DMS 273 treated with DMSO at 0.1 percent for 48 hours (cell line): ENCODE measurements around the gene ABCG5.

Experiments used
- DNase-seq: peaks from one replicate; lab custom pipeline; 2025; lab: John Stamatoyannopoulos, UW

ABCG5 gene

DNA sequence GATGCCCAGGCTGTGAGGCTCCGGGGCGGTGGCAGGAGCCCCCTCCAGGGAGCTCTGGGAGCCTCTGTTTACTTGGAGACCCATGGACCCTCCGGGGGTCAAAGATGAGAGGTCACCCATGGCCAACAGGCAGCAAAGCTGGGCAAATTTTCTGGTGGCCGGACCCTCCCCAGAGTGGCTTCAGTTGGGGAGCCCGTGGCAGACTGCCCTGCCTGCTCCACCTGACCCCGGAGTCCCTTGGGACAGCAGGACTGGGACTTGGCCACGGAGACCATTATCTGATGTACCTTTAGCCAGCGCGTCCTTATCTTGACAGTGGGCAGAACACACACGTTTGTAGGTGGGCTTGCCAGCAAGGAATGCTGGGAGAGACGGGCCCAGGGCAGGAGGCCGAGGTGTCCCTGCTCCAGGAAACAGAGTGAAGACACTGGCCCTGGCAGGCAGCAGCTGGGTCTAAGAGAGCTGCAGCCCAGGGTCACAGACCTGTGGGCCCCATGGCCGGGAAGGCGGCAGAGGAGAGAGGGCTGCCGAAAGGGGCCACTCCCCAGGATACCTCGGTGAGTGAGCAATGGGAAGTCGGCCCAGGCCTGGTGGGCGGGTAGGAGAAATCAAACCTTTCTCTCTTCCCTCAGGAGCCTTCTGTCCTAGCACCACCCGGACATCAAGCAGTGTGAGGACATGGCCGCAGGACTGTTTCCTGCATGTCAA, at the start of gene ABCG5, which contains the start of gene ABCG8:
Gene ABCG5 (minus strand): TSS at position 280 of the 708 bp plus-strand sequence. CDS start 160 bp downstream, at position 120.
Gene ABCG8 (plus strand): TSS at position 412 of the 708 bp plus-strand sequence. CDS start 83 bp downstream, at position 495.
- no peak for DNase-seq

DNA sequence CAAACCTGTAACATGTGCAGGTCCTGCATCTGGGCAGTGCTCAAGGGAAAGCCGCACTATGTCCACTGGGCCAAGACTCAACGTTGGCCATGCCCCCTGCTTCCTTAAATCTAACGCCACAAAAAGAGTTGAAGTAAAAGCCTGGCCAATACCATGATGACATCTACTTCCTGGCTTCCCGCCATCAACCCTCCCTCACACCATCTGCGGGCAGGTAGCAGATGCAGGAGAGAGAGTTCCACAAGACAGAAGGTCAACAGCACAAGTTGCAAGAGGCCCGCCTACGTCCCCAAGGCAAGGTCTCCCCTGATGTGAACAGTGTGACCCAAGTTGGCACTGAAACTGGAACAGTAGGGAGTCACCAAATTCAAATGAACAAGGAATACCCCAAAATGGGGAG, 48.5 kb upstream of the ABCG5 start:
- DNase-seq: peak; percentile 4

DNA sequence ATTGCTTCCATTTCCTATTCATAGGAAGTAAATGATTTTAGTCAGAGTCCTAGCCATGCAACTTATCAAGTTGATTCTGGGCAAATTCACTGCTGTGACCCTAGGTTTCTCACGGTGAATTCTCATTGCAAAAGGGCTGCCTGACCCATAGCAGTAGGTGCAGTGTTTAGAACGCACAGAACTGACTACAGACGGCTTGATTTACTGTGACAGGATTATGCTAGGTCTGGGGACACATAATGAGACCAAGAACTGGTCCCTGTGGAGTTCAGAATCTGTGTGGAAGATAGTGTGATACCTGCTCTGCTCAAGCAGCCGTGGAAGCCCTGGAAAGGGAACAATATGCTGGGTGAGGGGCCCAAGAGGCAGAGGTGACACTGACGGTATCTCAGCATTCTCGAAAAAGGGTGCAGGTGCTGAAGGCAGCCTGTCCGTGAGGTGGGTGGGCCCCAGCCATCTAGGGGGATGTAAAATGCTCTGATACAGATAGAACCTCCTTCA, 46.5 kb upstream of the ABCG5 start:
- no peak for DNase-seq

DNA sequence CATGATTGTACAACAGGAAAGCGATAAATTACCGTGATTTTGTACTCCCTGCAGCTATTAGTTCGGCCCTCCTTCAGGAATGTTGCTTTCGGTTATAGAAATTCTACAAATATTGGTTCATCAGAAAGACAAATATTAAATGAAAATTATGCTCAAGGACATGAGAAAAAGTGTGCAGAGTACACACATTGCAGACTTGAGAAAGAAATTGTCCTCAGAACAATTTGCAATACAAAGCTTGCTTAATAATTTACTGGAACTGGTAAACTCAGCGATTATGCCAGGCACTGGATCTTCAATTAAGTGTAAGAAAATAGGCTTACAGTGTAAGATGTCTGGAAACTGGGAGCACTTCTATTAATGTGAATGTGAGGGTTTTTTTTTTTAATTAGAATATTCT, 46.0 kb upstream of the ABCG5 start:
- no peak for DNase-seq

DNA sequence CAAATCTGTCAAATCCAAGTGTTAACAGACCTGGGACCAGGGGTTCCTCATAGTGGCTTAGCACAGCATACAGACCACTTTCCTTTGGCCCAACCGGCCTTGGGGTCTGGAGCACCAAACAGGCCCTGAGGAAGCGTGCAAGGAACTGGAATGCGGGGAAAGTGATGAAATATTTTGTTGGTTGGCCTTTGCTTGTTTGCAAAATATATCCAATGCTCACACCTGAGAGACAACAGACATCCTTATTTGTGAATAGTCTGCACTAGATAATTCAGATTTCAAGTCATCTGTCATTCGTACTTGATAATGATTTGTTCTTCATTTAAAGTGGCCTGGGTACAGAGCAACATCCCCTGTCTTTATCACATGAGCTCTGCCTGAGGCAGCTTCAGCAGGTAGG, 43.7 kb upstream of the ABCG5 start:
- no peak for DNase-seq

DNA sequence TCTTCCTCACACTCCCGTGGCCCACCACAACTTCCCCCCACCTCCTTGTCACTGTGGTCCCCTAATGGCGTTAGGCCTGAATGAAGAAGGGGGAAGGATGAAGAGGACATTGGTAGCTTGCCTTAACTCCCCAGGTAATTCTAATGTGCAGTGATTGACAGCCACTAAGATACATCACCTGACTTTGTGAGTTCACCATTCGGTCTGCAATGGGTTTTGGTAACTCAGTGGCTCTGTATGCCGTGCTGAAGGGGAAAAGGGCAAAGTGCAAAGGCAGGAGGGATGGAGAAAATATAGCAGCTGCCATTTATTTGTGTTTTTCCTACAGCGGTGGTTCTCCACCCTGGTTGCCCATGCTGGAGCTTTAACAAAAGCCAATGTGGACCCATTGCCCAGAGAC, 42.3 kb upstream of the ABCG5 start:
- DNase-seq: no peak

DNA sequence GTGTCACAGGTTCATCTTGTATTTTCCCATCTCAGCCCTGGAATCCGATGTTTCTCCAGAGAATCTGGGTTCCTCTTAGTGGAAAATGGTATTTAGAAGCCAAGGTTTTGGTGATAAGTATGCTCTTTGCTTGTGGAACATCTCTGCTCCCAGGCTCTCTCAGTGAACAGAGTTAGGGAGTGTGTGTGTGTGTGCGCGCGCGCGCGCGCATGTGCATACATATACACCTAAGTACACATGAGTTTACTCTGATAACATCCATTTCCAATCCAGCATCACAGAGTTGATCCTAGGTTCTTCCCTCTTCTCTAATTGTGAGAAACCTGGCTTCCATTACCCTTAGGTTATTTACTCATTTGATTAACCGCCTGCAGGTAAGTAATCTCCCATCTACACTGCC, 41.8 kb upstream of the ABCG5 start:
- DNase-seq: no peak

DNA sequence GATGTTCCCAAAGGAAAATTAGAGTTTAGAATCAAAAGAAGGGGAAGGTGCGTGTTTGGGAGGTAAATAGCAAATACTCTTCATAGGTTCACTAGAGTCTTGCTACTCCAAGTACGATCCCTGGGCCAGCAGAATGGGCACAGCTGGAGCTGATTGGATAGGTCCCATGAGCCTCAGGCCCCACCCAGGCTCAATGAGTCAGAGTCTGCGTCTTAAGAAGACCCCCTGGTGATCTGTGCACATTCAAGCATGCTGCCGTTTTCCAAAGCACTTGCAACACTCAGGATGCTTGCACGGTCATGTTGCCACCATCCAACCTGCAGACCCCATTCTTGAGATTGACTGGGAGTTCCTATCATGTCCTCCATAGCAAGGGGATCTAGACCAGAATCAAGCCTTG, 40.6 kb upstream of the ABCG5 start:
- no peak for DNase-seq

DNA sequence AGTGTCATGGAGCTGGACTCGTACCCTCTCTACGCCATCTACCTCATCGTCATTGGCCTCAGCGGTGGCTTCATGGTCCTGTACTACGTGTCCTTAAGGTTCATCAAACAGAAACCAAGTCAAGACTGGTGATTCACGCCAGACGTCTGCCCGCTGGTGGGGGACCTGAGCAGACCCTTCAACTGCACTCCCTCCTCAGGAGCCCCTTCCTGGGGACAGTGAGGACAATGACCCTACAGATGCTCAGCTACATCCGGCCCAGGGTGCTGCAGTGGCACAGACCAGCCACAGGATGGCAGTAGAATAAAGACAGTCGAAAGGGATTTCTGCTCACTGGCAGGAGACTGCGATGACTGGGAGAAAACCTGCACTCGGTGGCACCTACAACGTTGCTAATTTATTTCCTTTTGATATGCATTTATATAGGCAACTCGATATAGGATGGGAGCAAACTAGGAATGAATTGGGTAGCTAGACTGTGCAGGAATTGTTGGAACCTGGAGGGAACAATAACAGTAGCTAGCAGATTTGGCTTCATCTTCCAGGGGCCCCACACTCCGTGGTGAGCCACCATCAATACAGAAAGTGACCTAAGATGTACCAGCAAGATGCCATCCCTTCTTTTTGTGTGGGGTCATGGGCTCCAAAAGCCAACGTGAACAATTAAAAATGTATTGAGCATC, 39.3 kb upstream of the ABCG5 start:
- DNase-seq: peak; percentile 34

DNA sequence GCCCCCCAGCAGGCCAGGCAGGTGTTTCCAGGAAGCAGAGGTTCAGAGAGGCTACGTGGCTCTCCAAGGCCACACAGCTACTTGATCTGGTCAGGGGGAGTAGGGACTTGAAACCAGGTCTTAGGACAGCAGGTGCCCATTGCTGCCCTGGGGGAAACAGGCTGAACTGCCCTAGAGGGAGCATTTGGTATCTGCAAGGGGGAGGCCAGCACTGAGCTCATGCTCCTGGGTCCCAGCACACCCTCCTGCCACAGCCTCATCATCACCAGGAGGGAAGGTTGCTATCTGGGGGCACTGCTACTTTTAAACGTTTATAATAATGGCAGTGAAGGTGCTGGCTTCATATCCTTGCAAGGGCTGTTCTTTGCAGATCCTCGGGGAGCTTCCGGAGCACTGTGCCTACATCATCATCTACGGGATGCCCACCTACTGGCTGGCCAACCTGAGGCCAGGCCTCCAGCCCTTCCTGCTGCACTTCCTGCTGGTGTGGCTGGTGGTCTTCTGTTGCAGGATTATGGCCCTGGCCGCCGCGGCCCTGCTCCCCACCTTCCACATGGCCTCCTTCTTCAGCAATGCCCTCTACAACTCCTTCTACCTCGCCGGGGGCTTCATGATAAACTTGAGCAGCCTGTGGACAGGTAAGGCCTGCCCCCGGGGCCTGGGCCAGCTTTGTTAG, 36.3 kb upstream of the ABCG5 start:
- no peak for DNase-seq

DNA sequence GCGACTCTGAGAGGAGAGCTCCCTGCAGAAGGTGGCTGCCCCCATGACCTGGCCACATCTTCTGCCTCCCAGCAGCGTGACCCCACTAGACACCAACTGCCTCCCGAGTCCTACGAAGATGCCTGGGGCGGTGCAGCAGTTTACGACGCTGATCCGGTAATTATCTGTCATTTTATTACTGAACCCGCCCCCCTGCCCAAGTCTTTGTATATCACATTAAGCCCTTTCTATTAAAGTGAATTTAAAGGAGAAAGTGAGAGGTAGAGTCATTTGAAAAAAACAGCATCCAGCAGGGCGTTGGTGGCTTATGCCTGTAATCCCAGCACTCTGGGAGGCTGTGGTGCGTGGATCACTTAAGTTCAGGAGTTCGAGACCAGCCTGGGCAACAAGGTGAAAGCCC, 33.5 kb upstream of the ABCG5 start:
- no peak for DNase-seq

DNA sequence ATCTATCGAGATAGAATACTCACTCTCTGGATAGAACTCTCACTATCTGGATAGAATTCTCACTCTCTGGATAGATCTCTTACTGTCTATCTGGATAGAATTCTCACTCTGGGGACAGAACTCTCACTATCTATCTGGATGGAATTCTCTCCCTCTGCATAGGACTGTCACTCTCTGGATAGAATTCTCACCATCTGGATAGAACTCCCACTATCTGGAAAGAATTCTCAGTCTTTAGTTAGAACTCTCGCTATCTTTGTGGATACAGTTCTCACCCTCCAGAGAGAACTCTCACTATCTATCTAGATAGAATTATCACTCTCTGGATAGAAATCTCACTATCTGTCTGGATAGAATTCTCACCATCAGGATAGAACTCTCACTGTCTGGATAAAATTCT, 16.7 kb upstream of the ABCG5 start:
- no peak for DNase-seq

DNA sequence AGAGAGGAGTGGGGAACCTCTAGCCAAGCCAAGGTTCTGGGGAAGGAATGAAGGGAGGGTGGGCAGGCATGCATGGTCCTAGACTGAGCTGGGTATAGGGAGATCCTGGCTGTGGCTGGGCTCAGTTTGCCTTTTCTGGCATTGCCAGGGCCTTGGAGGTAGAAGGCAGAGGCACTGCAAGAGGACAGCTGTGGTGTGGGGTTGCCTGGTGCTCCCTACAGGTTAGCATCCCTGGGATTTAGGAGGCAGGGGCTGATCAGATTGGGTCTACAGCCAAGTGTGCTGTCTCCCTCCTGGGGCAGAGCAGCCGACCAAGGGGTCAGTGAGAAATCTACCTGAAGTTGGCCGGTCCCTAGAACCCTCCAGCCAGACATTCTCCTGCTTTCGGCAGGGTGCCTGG, 16.0 kb upstream of the ABCG5 start:
- no peak for DNase-seq

DNA sequence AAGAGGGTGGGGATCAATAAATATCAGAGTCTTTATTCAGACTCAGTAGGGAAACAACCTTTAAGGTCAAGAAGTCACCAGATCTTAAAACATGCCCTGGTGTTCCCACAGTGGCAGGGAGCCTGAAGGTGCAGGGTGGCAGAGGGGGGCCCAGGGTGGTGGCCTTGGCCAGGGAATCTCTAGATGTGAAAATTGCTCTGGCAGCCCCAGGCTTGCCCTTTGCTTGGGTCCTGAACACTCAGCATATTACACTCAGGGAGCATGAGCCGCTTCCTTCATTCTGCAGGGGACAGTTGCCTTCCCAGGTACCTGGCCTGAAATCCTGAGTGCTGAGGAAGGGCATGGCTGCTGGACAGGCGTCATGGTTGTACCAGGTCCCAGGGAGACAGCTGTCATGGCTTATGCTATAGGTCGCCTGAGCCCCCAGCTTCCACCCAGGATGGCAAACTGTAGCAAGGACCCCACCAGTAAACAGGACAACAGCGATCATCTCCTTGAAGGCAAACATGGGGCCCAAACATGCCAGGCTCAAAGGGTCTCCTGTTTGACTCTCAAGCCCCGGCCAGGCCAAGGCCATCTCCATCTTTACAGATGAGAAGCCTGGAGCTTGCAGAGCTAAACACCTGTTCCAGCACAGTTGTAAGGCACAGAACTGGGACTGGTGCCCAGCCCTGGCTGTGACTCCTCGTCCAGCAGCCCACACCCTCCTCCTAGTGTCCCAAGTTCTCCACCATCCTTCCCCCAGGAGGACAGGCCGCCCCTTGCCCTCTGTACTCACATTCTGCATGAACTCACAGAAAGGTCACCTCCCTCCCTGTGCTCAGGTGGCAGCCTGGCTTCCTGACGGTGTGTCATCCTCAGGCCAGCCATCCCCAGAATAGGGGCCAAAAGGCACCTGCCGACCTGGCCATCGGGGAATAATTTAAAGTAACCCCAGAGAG, 14.8 kb upstream of the ABCG5 start:
- DNase-seq: no peak

DNA sequence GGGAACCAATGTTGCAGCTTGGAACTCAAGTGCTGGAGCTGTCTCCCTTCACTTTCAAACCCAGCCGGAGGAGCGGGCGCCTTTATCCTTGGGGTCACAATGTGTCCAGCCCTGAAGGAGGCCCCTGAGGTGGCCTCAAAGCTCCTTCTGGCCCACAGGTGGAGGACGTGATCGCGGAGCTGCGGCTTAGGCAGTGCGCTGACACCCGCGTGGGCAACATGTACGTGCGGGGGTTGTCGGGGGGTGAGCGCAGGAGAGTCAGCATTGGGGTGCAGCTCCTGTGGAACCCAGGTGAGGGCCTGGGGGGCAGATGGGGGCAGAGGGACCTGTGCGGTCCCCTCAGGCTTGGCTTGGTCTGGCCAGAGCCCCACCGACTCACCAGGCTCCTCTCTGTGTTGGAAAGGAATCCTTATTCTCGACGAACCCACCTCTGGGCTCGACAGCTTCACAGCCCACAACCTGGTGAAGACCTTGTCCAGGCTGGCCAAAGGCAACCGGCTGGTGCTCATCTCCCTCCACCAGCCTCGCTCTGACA, 13.6 kb upstream of the ABCG5 start:
- no peak for DNase-seq

DNA sequence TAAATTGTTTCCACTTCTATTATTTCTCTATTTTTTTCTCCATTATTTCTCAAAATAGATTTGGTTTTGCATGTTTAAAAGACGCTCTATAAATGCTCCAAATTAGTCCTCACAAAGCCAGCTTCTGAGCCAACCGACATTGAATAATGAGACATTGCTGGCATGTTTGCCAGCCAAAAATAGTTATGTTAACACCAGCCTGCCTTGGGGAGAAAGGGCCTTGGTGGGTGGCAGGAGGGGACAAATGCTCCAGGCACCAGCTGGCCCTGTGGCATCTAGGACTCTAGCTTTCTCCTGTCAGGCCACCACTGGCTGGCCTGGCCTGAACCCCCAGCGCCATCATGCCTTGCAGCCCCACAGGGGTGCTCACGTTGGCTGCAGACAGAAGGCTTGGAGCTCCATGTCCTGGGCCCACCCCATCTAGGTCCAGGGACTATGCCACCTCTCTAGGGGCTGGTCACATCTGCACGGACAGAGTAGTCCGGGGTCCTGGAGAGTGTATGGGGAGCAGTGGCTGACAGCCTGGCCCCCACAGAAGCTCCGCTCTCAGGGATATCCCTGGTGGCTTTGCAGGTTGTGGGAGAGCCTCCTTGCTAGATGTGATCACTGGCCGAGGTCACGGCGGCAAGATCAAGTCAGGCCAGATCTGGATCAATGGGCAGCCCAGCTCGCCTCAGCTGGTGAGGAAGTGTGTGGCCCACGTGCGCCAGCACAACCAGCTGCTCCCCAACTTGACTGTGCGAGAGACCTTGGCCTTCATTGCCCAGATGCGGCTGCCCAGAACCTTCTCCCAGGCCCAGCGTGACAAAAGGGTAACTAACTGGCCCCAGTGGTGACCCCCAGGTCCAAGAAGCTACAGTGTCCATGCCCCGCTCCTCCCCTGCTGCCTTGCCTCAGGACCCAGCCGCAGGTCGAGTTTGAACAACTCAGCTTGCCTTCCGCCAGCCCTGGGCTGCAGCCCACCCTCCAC, 12.7 kb upstream of the ABCG5 start:
- DNase-seq: no peak

DNA sequence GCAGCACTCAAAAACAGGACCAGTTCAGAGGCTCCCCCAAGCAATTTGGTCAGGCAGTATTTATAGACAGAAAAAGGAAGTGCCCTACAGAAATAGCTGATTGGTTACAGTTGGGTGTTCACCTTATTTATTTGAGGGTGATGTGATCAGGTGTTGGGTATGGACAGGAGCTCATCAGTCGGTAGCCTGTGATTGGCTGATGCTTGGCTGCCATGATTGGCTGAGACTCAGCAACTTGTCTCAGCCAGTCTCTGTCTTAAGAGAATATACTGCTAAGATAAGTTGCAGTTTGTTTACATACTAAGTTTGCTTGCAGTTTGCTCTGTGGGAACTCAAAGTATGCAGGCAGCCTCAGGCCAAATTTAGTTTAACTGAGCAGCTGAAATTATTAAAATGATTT, 9.6 kb upstream of the ABCG5 start:
- DNase-seq: no peak

DNA sequence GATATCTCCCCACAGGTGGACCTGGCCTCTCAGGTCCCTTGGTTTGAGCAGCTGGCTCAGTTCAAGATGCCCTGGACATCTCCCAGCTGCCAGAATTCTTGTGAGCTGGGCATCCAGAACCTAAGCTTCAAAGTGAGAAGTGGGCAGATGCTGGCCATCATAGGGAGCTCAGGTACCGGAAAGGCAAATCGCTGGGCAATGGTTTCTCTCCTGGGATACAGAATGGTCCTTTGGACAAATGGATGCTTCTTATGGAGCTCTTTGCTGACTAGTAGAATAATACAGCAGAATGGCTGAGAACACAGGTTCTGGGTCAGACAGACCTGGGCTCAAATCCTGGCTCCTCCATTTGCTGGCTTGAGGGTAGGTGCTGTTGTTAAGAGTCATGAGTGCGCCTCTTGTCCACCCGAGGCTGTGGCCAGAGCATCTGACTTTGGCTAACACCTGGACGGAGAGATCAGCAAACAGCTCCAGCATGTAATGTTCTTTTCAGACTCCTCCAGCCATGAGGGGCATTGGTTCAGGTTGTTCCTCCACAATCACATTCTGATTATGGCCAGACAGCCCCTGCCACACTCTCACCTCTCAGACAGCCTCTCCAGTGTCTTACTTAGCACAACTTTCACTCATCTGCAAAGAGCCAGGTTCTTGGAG, 7.6 kb upstream of the ABCG5 start:
- DNase-seq: no peak

DNA sequence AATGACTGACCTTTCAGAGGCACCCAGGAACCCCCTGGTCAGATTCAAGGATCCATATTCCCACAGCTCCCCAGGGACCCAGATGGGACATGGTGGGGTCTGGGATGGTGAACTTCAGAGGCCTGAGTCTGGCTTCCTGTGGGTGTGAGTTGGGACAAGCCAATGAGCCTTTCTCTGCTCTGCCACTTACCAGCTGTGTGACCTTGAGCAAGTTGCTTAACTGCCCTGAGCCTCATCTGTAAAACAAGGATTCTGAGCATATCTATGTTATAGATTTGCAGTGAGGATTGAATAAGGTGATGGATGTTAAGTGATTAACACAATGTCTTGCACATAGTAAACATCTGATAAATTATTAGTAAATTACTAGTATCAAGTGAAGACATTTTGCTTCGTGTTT, 6.5 kb upstream of the ABCG5 start:
- DNase-seq: no peak

DNA sequence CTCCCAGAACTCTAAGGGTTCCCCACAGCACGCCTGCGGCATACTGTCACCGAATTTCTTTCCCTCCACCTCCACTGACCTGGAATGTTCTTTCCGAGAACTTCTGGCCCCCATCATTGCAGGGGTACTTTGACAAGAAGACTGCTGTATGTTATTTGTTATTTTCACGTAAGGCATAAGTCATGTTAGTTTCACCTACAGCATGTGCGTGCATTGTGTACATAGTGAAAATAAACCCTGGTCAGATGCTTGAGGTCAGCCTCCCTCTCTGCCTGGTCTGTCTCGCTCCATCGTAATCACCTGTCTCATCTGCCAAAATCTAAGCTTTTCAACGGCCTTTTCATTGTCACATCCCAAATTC, 4.2 kb upstream of the ABCG5 start:
- no peak for DNase-seq
